ENCODE results near the gene HIVEP2. TPM values are rescaled to one million over a fixed set of nuclear protein-coding genes. Genes with fewer than 3 reads are reported as not detected.

The HIVEP2 gene
- total and polyA plus RNA-seq, 2 donors from 2014 or later = 2.4 to 26.0 TPM

DNA sequence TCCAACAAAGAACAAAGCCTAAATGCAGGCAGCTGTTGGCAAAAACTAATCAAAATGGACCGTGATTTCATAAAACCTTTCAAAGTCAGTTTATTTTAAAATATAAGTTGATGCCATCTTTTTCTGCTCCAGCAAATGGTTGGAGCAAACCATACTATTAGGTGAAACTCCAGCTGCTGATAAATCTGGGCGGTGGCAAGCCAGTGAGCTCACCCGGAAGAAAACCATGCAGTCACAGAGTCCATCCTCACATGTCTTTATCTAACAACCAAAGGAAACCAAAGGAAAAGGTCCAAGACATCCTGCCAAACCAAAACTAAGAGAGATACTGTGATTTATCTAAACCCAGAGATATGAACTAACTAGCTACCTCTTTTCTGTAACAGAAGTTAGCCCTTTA lies 72.6 kb downstream of the HIVEP2 start:
- no peak for DNase-seq
- peak overlapping the region in 1 of 2 donors; percentile 35 for H3K27ac ChIP-seq (ENCODE audit: low read depth in 2 of 2, low read length in 2 of 2)
- H3K9me3 ChIP-seq (ENCODE audit: control insufficient read depth in 2 of 3, insufficient read depth in 1 of 3, low read length in 3 of 3) = no peaks in the 10 kb centered on the region
- no peaks in the 10 kb centered on the region for H3K36me3 ChIP-seq (ENCODE audit: control insufficient read depth in 2 of 3, insufficient read depth in 3 of 3, low read length in 3 of 3)
- H3K9ac ChIP-seq (ENCODE audit: low read length in 3 of 3) = no peak overlapping the region
- FAIRE-seq = no peak
- TF ChIP-seq, protein P1, sequence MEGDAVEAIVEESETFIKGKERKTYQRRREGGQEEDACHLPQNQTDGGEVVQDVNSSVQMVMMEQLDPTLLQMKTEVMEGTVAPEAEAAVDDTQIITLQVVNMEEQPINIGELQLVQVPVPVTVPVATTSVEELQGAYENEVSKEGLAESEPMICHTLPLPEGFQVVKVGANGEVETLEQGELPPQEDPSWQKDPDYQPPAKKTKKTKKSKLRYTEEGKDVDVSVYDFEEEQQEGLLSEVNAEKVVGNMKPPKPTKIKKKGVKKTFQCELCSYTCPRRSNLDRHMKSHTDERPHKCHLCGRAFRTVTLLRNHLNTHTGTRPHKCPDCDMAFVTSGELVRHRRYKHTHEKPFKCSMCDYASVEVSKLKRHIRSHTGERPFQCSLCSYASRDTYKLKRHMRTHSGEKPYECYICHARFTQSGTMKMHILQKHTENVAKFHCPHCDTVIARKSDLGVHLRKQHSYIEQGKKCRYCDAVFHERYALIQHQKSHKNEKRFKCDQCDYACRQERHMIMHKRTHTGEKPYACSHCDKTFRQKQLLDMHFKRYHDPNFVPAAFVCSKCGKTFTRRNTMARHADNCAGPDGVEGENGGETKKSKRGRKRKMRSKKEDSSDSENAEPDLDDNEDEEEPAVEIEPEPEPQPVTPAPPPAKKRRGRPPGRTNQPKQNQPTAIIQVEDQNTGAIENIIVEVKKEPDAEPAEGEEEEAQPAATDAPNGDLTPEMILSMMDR (IDR thresholded peaks at IDR 0.05; ENCODE audit: borderline replicate concordance, extremely low read depth, insufficient read depth) = no peak
- intact Hi-C loops (cut with DNase I) = no loop called here
- no peaks in the 10 kb centered on the region for H3K27me3 ChIP-seq (ENCODE audit: control insufficient read depth, insufficient read depth, low read length)
- H3K4me3 ChIP-seq (ENCODE audit: low read length in 3 of 3) = peak overlapping the region in 2 of 3 donors; percentile 5 to 36
- H3K4me1 ChIP-seq (ENCODE audit: control insufficient read depth in 2 of 3, insufficient read depth in 2 of 3, low read depth in 1 of 3, low read length in 3 of 3) = peaks cover 7 to 11% (median 10%) of the 10 kb centered on the region in 3 donors

DNA sequence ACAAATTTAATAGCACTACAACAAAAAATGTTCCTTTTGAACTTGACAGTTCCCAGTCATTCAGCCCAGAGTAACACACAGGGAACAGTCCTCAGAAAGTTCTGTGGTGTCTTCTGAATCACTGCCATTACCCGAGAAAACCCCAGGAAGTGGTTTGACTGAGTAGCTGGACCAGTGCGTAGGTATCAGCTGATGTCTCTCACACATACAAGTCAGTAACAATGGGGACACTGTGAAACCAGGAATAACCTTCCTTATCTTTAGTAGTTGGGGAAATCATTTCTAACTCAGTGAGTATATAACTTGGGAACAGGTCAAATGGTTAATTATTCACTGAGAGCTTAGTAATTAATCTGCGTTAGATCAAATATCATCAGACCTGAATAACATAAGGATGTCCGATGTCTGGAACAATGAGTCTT lies 73.1 kb downstream of the HIVEP2 start:
- H3K27me3 ChIP-seq (ENCODE audit: control insufficient read depth, insufficient read depth, low read length) = no peaks in the 10 kb centered on the region
- intact Hi-C loops (cut with DNase I) = no loop called here
- H3K4me3 ChIP-seq (ENCODE audit: low read length in 3 of 3) = peak overlapping the region in 2 of 3 donors; percentile 5 to 36
- TF ChIP-seq, protein P1 (IDR thresholded peaks at IDR 0.05; ENCODE audit: borderline replicate concordance, extremely low read depth, insufficient read depth) = no peak
- H3K9me3 ChIP-seq (ENCODE audit: control insufficient read depth in 2 of 3, insufficient read depth in 1 of 3, low read length in 3 of 3) = no peaks in the 10 kb centered on the region
- no peaks in the 10 kb centered on the region for H3K36me3 ChIP-seq (ENCODE audit: control insufficient read depth in 2 of 3, insufficient read depth in 3 of 3, low read length in 3 of 3)
- no peak overlapping the region for H3K9ac ChIP-seq (ENCODE audit: low read length in 3 of 3)
- H3K4me1 ChIP-seq (ENCODE audit: control insufficient read depth in 2 of 3, insufficient read depth in 2 of 3, low read depth in 1 of 3, low read length in 3 of 3) = peaks cover 7 to 11% (median 10%) of the 10 kb centered on the region in 3 donors
- peak; percentile 46 for FAIRE-seq
- DNase-seq = no peak
- H3K27ac ChIP-seq (ENCODE audit: low read depth in 2 of 2, low read length in 2 of 2) = peak overlapping the region in 1 of 2 donors; percentile 35

DNA sequence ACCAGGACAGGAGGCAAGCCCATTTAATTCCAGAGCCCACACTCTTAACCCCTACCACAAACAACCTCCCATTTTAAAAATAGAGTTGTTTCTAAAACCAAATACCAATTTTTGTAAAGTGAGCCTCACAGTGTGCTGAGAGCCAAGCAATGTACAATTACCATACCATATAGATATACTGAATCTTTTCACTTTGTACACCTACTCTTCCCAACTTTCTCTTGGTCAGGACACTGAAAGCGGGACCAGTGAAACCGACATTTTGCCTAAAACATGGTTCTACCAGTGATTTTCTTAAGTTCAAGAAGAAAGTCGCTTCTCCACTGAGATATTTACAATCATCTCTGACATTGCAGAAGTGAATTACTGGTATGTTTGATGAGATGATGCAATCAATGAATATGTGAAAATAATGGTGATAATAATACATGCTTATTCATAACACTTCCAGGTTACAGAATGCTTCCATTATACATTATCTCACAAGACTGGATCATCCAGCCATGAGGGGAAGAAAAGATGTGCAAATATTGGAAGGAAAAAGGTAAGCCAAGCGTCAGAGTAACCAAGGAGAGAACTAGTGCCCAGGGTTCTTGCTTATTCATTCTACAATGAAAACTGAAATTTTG lies 74.1 kb downstream of the HIVEP2 start:
- Histone ChIP-seq H3K9ac (ENCODE audit: low read length in 3 of 3) (no peak overlapping the region), H3K4me1 (ENCODE audit: control insufficient read depth in 2 of 3, insufficient read depth in 2 of 3, low read depth in 1 of 3, low read length in 3 of 3) (peaks cover 7 to 11% (median 10%) of the 10 kb centered on the region in 3 donors), H3K36me3 (ENCODE audit: control insufficient read depth in 2 of 3, insufficient read depth in 3 of 3, low read length in 3 of 3) (no peaks in the 10 kb centered on the region), H3K9me3 (ENCODE audit: control insufficient read depth in 2 of 3, insufficient read depth in 1 of 3, low read length in 3 of 3) (no peaks in the 10 kb centered on the region), H3K27me3 (ENCODE audit: control insufficient read depth, insufficient read depth, low read length) (no peaks in the 10 kb centered on the region), H3K27ac (ENCODE audit: low read depth in 2 of 2, low read length in 2 of 2) (no peak overlapping the region), H3K4me3 (ENCODE audit: low read length in 3 of 3) (no peak overlapping the region)
- intact Hi-C loops (cut with DNase I) = no loop called here
- TF ChIP-seq, protein P1 (IDR thresholded peaks at IDR 0.05; ENCODE audit: borderline replicate concordance, extremely low read depth, insufficient read depth) = no peak
- FAIRE-seq = no peak
- DNase-seq = no peak
